HG03025 (cell line): ENCODE results near the gene HSP90AB1.

Experiments used
- ATAC-seq: cut with Tn5 transposase; IDR thresholded peaks from one replicate; pipeline ENCODE4 v1.9.1; 2021; ENCODE audit warnings: mild to moderate bottlenecking, moderate library complexity; ENCODE audit not compliant: unreplicated experiment, low FRiP score

The HSP90AB1 gene

DNA sequence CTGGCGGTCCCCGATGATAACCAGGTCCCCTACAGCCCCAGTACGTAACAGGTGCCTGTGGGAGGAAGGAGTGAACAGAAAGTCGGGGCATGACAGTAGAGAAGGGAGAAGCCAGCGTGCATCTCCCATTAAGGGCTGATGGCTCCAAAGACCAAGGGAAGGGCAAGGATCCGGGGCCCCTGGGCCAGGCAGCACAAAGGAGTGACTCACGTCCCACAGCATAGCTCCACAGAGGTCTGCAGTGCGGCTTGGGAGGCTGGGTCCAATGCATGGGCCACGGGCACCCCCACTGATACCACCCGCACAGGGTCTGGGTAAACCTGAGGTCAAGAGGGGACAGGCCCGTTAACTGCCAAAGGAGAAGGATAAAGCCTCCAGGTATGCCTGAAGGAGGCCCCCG is 56.0 kb downstream of the HSP90AB1 start:
- no peak for ATAC-seq
